K562 (cell line): ENCODE data around the gene ST3GAL3. TPM values are rescaled to one million over a fixed set of nuclear protein-coding genes. Genes with fewer than 3 reads are reported as not detected.

Source experiments
- C11orf30 ChIP-seq: fragments of 450-650 bp; IDR thresholded peaks from 2 replicates; pipeline ENCODE4 v1.6.1; 2016; ENCODE audit warnings: low read depth, mild to moderate bottlenecking
- MAFK ChIP-seq: IDR thresholded peaks from 2 replicates; pipeline ENCODE4 v1.6.1; 2011; ENCODE audit warnings: low read length, improper control_type of control experiment
- RFX7 ChIP-seq: fragments of 250-450 bp; sonication (Bioruptor Pico); IDR thresholded peaks from 2 replicates; pipeline ENCODE4 v1.5.1; 2021; ENCODE audit warnings: mild to moderate bottlenecking
- STAT5B ChIP-seq: fragments of 250-450 bp; sonication (Bioruptor Pico); IDR thresholded peaks from 2 replicates; pipeline ENCODE4 v1.8.0; 2021; ENCODE audit warnings: mild to moderate bottlenecking, inconsistent platforms
- XRCC5 ChIP-seq: fragments of 200-400 bp; formaldehyde crosslinking; IDR thresholded peaks from 2 replicates; pipeline ENCODE4 v1.6.1; 2017; ENCODE audit warnings: low read depth, mild to moderate bottlenecking, low read length
- ZFP1 ChIP-seq: fragments of 450-650 bp; formaldehyde crosslinking; IDR thresholded peaks from 2 replicates; pipeline ENCODE4 v1.4.0; 2020; ENCODE audit warnings: mild to moderate bottlenecking, mixed read lengths
- ZFX ChIP-seq: sonication (generic); formaldehyde crosslinking; IDR thresholded peaks from 2 replicates; pipeline ENCODE4 v1.8.0; 2022; ENCODE audit warnings: mild to moderate bottlenecking, missing genetic modification reagents, moderate library complexity
- ZNF274 ChIP-seq: IDR thresholded peaks from 2 replicates; pipeline ENCODE4 v1.6.1; 2011; ENCODE audit warnings: low read depth, mild to moderate bottlenecking, low read length, moderate library complexity, borderline replicate concordance
- ZNF311 ChIP-seq: fragments of 250-450 bp; sonication (Bioruptor Pico); IDR thresholded peaks from 2 replicates; pipeline ENCODE4 v1.4.0; 2020; ENCODE audit warnings: mild to moderate bottlenecking, moderate library complexity
- ZNF586 ChIP-seq: fragments of 450-650 bp; formaldehyde crosslinking; conservative IDR thresholded peaks from 2 replicates; pipeline ENCODE4 v1.4.0; 2020; ENCODE audit warnings: mild to moderate bottlenecking, moderate library complexity
- polyA plus RNA-seq, 8 experiments: library from polyadenylated mRNA; depleted of rRNA in 4 of 8; stranded (reverse) in 5 of 8; unstranded in 3 of 8; fragments of >200 nt; fragmentation: Nextera tagmentation in 2 of 8; fragmentation: Illumina TruSeq in 1 of 8; extraction: Ambion mirVana in 2 of 8; extraction: Trizol in 1 of 8; gene quantifications; 2 replicates each; pipeline versions ENCODE4 v1.2.1 to v1.2.3, GENCODE V29; 2011 to 2014; ENCODE audit warnings: inconsistent platforms in 1 of 8, missing spikeins in 1 of 8
- total RNA-seq, 7 experiments: library from RNA; depleted of rRNA in 6 of 7; stranded (reverse); fragments of >200 nt in 6 of 7; fragmentation: Illumina TruSeq in 2 of 7; extraction: Trizol in 2 of 7; gene quantifications; 2 replicates each; pipeline versions ENCODE4 v1.2.1 to v1.2.3, GENCODE V29; 2011 to 2021; ENCODE audit warnings: low replicate concordance in 1 of 7
- TF ChIP-seq, protein P1 (sequence below): fragments of 200-600 bp; sonication (generic); IDR thresholded peaks from one replicate; pipeline ENCODE4 v1.6.1; 2012; ENCODE audit warnings: mild to moderate bottlenecking, low read depth, low read length, inconsistent platforms
- TF ChIP-seq, protein P2 (sequence below): fragments of 450-650 bp; IDR thresholded peaks from 2 replicates; pipeline ENCODE4 v1.6.1; 2016; ENCODE audit warnings: low read depth, mild to moderate bottlenecking, moderate library complexity
- TF ChIP-seq, protein P3 (sequence below): fragments of 200-800 bp; sonication (Bioruptor generic); IDR thresholded peaks from 2 replicates; pipeline ENCODE4 v1.6.1; 2016; ENCODE audit warnings: missing genetic modification characterization, missing compliant biosample characterization

The ST3GAL3 gene
- total and polyA plus RNA-seq, 9 of the 15 experiments (the other 6 are each of a cell fraction or from before 2014, with no cell fraction given): 1.2 to 18.9 (median 11.0) TPM

DNA sequence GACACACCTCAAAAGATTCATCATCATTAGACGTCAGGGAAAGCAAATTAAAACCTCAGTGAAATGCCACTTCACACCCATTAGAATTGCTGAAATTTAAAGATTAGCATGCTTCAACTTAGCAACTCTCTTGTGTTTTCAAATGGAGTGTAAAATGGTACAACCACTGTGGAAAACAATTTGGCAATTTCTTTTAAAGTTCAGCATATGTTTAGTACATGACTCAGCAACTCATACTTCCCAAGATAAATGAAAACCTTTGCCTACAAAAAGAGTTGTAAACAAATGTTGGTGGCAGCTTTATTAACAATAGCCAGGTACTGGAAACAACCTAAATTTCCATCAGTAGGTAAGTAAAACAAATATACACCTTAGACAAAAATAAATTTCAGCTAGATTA is 42.7 kb downstream of the ST3GAL3 start (continued):
- TF ChIP-seq STAT5B (CRISPR knock-in tag) (no peak), XRCC5 (no peak), C11orf30 (peak; percentile 93), ZNF586 (CRISPR knock-in tag) (no peak), ZFP1 (CRISPR knock-in tag) (no peak), MAFK (peak; percentile 83), ZNF311 (CRISPR knock-in tag) (no peak), ZNF274 (no peak), RFX7 (no peak), ZFX (CRISPR knock-in tag) (no peak)
- TF ChIP-seq, protein P1, sequence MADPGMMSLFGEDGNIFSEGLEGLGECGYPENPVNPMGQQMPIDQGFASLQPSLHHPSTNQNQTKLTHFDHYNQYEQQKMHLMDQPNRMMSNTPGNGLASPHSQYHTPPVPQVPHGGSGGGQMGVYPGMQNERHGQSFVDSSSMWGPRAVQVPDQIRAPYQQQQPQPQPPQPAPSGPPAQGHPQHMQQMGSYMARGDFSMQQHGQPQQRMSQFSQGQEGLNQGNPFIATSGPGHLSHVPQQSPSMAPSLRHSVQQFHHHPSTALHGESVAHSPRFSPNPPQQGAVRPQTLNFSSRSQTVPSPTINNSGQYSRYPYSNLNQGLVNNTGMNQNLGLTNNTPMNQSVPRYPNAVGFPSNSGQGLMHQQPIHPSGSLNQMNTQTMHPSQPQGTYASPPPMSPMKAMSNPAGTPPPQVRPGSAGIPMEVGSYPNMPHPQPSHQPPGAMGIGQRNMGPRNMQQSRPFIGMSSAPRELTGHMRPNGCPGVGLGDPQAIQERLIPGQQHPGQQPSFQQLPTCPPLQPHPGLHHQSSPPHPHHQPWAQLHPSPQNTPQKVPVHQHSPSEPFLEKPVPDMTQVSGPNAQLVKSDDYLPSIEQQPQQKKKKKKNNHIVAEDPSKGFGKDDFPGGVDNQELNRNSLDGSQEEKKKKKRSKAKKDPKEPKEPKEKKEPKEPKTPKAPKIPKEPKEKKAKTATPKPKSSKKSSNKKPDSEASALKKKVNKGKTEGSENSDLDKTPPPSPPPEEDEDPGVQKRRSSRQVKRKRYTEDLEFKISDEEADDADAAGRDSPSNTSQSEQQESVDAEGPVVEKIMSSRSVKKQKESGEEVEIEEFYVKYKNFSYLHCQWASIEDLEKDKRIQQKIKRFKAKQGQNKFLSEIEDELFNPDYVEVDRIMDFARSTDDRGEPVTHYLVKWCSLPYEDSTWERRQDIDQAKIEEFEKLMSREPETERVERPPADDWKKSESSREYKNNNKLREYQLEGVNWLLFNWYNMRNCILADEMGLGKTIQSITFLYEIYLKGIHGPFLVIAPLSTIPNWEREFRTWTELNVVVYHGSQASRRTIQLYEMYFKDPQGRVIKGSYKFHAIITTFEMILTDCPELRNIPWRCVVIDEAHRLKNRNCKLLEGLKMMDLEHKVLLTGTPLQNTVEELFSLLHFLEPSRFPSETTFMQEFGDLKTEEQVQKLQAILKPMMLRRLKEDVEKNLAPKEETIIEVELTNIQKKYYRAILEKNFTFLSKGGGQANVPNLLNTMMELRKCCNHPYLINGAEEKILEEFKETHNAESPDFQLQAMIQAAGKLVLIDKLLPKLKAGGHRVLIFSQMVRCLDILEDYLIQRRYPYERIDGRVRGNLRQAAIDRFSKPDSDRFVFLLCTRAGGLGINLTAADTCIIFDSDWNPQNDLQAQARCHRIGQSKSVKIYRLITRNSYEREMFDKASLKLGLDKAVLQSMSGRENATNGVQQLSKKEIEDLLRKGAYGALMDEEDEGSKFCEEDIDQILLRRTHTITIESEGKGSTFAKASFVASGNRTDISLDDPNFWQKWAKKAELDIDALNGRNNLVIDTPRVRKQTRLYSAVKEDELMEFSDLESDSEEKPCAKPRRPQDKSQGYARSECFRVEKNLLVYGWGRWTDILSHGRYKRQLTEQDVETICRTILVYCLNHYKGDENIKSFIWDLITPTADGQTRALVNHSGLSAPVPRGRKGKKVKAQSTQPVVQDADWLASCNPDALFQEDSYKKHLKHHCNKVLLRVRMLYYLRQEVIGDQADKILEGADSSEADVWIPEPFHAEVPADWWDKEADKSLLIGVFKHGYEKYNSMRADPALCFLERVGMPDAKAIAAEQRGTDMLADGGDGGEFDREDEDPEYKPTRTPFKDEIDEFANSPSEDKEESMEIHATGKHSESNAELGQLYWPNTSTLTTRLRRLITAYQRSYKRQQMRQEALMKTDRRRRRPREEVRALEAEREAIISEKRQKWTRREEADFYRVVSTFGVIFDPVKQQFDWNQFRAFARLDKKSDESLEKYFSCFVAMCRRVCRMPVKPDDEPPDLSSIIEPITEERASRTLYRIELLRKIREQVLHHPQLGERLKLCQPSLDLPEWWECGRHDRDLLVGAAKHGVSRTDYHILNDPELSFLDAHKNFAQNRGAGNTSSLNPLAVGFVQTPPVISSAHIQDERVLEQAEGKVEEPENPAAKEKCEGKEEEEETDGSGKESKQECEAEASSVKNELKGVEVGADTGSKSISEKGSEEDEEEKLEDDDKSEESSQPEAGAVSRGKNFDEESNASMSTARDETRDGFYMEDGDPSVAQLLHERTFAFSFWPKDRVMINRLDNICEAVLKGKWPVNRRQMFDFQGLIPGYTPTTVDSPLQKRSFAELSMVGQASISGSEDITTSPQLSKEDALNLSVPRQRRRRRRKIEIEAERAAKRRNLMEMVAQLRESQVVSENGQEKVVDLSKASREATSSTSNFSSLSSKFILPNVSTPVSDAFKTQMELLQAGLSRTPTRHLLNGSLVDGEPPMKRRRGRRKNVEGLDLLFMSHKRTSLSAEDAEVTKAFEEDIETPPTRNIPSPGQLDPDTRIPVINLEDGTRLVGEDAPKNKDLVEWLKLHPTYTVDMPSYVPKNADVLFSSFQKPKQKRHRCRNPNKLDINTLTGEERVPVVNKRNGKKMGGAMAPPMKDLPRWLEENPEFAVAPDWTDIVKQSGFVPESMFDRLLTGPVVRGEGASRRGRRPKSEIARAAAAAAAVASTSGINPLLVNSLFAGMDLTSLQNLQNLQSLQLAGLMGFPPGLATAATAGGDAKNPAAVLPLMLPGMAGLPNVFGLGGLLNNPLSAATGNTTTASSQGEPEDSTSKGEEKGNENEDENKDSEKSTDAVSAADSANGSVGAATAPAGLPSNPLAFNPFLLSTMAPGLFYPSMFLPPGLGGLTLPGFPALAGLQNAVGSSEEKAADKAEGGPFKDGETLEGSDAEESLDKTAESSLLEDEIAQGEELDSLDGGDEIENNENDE: no peak
- TF ChIP-seq, protein P2, sequence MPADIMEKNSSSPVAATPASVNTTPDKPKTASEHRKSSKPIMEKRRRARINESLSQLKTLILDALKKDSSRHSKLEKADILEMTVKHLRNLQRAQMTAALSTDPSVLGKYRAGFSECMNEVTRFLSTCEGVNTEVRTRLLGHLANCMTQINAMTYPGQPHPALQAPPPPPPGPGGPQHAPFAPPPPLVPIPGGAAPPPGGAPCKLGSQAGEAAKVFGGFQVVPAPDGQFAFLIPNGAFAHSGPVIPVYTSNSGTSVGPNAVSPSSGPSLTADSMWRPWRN: no peak
- TF ChIP-seq, protein P3, sequence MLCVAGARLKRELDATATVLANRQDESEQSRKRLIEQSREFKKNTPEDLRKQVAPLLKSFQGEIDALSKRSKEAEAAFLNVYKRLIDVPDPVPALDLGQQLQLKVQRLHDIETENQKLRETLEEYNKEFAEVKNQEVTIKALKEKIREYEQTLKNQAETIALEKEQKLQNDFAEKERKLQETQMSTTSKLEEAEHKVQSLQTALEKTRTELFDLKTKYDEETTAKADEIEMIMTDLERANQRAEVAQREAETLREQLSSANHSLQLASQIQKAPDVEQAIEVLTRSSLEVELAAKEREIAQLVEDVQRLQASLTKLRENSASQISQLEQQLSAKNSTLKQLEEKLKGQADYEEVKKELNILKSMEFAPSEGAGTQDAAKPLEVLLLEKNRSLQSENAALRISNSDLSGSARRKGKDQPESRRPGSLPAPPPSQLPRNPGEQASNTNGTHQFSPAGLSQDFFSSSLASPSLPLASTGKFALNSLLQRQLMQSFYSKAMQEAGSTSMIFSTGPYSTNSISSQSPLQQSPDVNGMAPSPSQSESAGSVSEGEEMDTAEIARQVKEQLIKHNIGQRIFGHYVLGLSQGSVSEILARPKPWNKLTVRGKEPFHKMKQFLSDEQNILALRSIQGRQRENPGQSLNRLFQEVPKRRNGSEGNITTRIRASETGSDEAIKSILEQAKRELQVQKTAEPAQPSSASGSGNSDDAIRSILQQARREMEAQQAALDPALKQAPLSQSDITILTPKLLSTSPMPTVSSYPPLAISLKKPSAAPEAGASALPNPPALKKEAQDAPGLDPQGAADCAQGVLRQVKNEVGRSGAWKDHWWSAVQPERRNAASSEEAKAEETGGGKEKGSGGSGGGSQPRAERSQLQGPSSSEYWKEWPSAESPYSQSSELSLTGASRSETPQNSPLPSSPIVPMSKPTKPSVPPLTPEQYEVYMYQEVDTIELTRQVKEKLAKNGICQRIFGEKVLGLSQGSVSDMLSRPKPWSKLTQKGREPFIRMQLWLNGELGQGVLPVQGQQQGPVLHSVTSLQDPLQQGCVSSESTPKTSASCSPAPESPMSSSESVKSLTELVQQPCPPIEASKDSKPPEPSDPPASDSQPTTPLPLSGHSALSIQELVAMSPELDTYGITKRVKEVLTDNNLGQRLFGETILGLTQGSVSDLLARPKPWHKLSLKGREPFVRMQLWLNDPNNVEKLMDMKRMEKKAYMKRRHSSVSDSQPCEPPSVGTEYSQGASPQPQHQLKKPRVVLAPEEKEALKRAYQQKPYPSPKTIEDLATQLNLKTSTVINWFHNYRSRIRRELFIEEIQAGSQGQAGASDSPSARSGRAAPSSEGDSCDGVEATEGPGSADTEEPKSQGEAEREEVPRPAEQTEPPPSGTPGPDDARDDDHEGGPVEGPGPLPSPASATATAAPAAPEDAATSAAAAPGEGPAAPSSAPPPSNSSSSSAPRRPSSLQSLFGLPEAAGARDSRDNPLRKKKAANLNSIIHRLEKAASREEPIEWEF: no peak
